Activated B cell treated with CpG ODN at 0.5 μM for 24 hours (primary cell): Measurements from ENCODE around the gene TAF4. TPM values are rescaled to one million over a fixed set of nuclear protein-coding genes. Genes with fewer than 3 reads are reported as not detected.

Experiments used
- ATAC-seq: fragments of 200-7000 bp; cut with Tn5 transposase; one replicate; pipeline ENCODE4 v1.10.0; 2021; ENCODE audit warnings: low read depth, mild to moderate bottlenecking, moderate library complexity
- CTCF ChIA-PET: fragments of 350-600 bp; sonication (Branson Sonifier 250); formaldehyde crosslinking; loops from one replicate; lab custom pipeline; 2021; ENCODE audit warnings: antibody characterized with exemption; lab: Charles Lee
- POLR2A ChIA-PET: fragments of 350-600 bp; sonication (Branson Sonifier 250); formaldehyde crosslinking; loops from one replicate; lab custom pipeline; 2021; ENCODE audit warnings: antibody characterized with exemption; lab: Charles Lee
- DNase-seq: peaks from one replicate; pipeline ENCODE4 v3.0.0; 2022
- H3K27ac Mint-ChIP-seq: one replicate; pipeline ENCODE4 v1.8.0; 2020; ENCODE audit warnings: mixed read lengths
- H3K27me3 Mint-ChIP-seq: one replicate; pipeline ENCODE4 v1.8.0; 2021; ENCODE audit warnings: mixed read lengths
- H3K36me3 Mint-ChIP-seq: one replicate; pipeline ENCODE4 v1.8.0; 2021; ENCODE audit warnings: low read depth, mixed read lengths
- H3K4me1 Mint-ChIP-seq: one replicate; pipeline ENCODE4 v1.8.0; 2021; ENCODE audit warnings: mixed read lengths
- H3K4me3 Mint-ChIP-seq: one replicate; pipeline ENCODE4 v1.8.0; 2020; ENCODE audit warnings: mild to moderate bottlenecking, mixed read lengths
- H3K9me3 Mint-ChIP-seq: one replicate; pipeline ENCODE4 v1.8.0; 2020; ENCODE audit warnings: mixed read lengths
- intact Hi-C: fragments of 100-400 bp; cut with micrococcal nuclease; formaldehyde crosslinking; loops from one replicate; pipeline ENCODE4 v1.15.1; 2024
- total RNA-seq: library from RNA; stranded (reverse); gene quantifications from 2 replicates; pipeline ENCODE4 v1.2.3, GENCODE V29; 2022
- TF ChIP-seq, protein P1 (sequence below): fragments of 200-600 bp; IDR thresholded peaks from one replicate; pipeline ENCODE4 v1.8.0; 2022; ENCODE audit warnings: antibody characterized with exemption, mild to moderate bottlenecking

The TAF4 gene
- total RNA-seq, 1 donor from 2014 or later = 26.9 TPM

DNA sequence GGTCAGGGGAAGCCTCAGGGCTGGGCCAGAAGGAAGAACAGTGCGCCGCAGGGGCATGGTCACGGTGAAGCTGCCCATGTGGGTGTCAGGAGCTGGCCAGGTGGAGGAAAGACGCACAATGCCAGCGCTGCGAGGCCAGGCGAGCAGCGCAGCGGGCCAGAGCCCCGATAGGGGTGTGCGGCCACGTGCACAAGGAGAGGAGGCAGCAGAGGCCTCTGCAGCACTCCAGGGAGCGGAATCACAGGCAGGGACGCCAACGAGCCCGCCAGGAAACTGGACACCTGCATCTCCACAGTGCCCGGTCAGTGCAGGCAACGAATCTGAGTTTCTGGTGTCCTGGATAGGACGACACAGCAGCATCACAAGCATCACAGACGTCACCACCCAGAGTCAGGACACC is 35.7 kb downstream of the TAF4 start:
- H3K27ac Mint-ChIP-seq = peak overlapping the region; percentile 83
- no peaks in the 10 kb centered on the region for H3K9me3 Mint-ChIP-seq
- H3K4me3 Mint-ChIP-seq = no peak overlapping the region
- no peaks in the 10 kb centered on the region for H3K27me3 Mint-ChIP-seq
- ChIA-PET CTCF (no interaction called here), POLR2A (interaction anchor here (1.1 to 1.5 kb wide), 2 partner anchors 36 to 92 kb away, joined by 3 to 8 read pairs; no protein-coding TSS in a partner anchor)
- intact Hi-C loops = loop anchor here (5.0 kb wide), 1 partner anchor 107 kb away; no protein-coding TSS in a partner anchor
- H3K4me1 Mint-ChIP-seq = peaks cover 53% of the 10 kb centered on the region
- DNase-seq = no peak
- TF ChIP-seq, protein P1, sequence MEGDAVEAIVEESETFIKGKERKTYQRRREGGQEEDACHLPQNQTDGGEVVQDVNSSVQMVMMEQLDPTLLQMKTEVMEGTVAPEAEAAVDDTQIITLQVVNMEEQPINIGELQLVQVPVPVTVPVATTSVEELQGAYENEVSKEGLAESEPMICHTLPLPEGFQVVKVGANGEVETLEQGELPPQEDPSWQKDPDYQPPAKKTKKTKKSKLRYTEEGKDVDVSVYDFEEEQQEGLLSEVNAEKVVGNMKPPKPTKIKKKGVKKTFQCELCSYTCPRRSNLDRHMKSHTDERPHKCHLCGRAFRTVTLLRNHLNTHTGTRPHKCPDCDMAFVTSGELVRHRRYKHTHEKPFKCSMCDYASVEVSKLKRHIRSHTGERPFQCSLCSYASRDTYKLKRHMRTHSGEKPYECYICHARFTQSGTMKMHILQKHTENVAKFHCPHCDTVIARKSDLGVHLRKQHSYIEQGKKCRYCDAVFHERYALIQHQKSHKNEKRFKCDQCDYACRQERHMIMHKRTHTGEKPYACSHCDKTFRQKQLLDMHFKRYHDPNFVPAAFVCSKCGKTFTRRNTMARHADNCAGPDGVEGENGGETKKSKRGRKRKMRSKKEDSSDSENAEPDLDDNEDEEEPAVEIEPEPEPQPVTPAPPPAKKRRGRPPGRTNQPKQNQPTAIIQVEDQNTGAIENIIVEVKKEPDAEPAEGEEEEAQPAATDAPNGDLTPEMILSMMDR = no peak
- peaks cover 2% of the 10 kb centered on the region for H3K36me3 Mint-ChIP-seq
- ATAC-seq = no peak

DNA sequence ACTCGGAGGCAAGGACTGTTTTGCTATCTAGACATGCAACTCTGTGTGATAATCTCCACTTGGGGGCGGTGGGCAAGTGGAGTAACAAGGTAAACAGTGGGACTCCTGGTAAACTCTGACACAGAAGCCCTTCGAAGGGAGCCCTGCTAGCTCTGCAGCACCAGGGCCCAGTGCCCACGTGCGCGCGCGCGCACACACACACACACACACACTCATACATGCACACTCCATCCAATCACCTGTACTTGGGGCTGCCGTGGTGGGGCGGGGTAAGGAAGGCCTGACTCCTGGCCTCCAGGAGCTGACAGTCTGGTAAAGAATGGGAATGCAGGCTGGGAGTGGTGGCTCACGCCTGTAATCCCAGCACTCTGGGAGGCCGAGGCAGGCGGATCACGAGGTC is 36.4 kb downstream of the TAF4 start:
- TF ChIP-seq, protein P1 = no peak
- Mint-ChIP-seq H3K27me3 (no peaks in the 10 kb centered on the region), H3K4me3 (no peak overlapping the region), H3K4me1 (peaks cover 56% of the 10 kb centered on the region), H3K36me3 (peaks cover 2% of the 10 kb centered on the region), H3K9me3 (no peaks in the 10 kb centered on the region), H3K27ac (no peak overlapping the region)
- ATAC-seq (no peak), DNase-seq (no peak)
- intact Hi-C loops = loop anchor here (5.0 kb wide), 1 partner anchor 108 kb away; no protein-coding TSS in a partner anchor
- POLR2A ChIA-PET = no interaction called here
- CTCF ChIA-PET = no interaction called here

DNA sequence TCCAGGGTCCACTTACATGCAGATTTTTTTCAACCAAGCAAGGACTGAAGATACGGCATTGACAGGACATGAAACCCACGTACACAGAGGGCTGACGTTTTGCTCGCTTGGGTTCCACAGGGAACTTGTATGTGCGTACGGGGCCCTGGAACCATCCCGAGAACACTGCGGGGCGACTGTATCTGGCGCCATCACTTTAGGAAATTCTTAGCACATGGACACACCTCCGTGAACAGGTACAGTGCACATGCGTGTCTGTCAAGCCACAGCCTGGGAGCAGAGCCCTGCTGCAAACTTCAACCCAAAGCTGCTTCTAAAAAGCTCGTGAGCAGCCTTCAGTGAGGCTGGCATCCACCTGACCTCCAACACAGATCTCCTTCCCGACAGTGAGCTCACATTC is 37.3 kb downstream of the TAF4 start:
- Mint-ChIP-seq H3K27me3 (no peaks in the 10 kb centered on the region), H3K9me3 (no peaks in the 10 kb centered on the region), H3K27ac (no peak overlapping the region), H3K36me3 (peaks cover 2% of the 10 kb centered on the region), H3K4me3 (no peak overlapping the region), H3K4me1 (peaks cover 57% of the 10 kb centered on the region)
- DNase-seq = no peak
- POLR2A ChIA-PET = no interaction called here
- intact Hi-C loops = loop anchor here (5.0 kb wide), 1 partner anchor 109 kb away; no protein-coding TSS in a partner anchor
- CTCF ChIA-PET = no interaction called here
- no peak for ATAC-seq
- TF ChIP-seq, protein P1 = no peak

DNA sequence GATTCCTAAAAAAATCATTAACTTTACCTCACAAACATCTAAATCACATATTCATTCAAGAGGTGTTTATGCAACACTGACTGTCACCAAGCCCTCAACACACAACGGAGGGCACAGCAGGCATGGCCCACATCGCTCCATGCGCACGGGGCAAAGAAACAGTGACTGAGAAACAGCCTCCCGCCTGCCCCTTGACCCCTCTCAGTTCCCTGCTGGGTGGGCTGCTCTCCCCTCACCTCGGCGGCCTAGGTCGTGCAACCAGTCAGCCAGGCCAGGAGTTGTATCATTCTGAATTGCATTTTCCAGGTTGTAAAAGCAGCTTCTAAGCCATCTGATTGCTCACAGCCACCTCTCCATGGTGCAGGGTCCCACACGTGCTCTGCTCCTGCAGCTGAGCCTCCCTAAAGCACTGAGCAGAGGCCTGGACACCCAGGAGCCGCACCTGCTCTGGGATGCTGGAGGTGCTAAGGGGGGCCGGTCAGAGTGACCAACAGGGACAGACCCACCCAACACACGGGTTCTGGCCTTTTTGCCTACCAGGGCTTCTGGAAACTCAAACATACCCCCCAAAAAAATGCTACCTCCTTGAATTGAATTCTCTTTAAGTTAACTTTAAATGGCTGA is 37.9 kb downstream of the TAF4 start:
- Mint-ChIP-seq H3K27ac (no peak overlapping the region), H3K9me3 (no peaks in the 10 kb centered on the region), H3K36me3 (peaks cover 4% of the 10 kb centered on the region), H3K27me3 (no peaks in the 10 kb centered on the region), H3K4me3 (no peak overlapping the region), H3K4me1 (peaks cover 54% of the 10 kb centered on the region)
- ATAC-seq (no peak), DNase-seq (no peak)
- TF ChIP-seq, protein P1 = no peak
- POLR2A ChIA-PET = no interaction called here
- CTCF ChIA-PET = no interaction called here
- intact Hi-C loops = loop anchor here (5.0 kb wide), 1 partner anchor 109 kb away; no protein-coding TSS in a partner anchor

DNA sequence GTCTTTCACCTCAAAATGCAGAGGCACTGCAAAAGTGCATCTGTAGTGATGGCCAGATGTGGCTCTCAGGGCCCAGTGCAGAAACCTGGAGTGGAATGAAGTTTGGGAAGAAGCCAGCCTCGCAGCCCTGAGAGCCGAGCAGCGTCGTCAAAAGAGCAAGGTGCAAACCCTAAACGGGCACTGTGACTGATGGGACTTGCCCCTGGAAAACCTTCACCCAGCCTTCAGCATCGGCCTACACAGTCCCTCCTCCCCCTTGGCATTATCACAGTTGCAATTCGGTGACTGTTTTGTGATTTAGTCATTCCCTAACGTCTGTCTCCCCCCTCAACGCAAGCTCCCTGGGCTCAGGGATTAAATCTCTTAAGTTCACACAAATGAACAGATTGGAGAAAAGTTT is 38.6 kb downstream of the TAF4 start:
- intact Hi-C loops = loop anchor here (5.0 kb wide), 1 partner anchor 110 kb away; no protein-coding TSS in a partner anchor

More for the DNA sequence above, 38.6 kb downstream of the TAF4 start:
- POLR2A ChIA-PET = interaction anchor here (0.5 kb wide), 1 partner anchor 10 kb away, joined by 3 read pairs; no protein-coding TSS in a partner anchor
- H3K9me3 Mint-ChIP-seq = no peaks in the 10 kb centered on the region
- CTCF ChIA-PET = interaction anchor here (1.5 kb wide), 1 partner anchor 108 kb away, joined by 3 read pairs; no protein-coding TSS in a partner anchor
- H3K4me3 Mint-ChIP-seq = no peak overlapping the region
- ATAC-seq (no peak), DNase-seq (no peak)
- H3K27ac Mint-ChIP-seq = no peak overlapping the region
- no peaks in the 10 kb centered on the region for H3K27me3 Mint-ChIP-seq
- TF ChIP-seq, protein P1 = no peak
- peaks cover 5% of the 10 kb centered on the region for H3K36me3 Mint-ChIP-seq
- H3K4me1 Mint-ChIP-seq = peaks cover 49% of the 10 kb centered on the region
